HG03469 (cell line): ENCODE data around the gene CAST.

Experiments
- ATAC-seq: cut with Tn5 transposase; IDR thresholded peaks from one replicate; pipeline ENCODE4 v1.9.1; 2021; ENCODE audit warnings: mild to moderate bottlenecking, moderate library complexity, moderate number of reproducible peaks; ENCODE audit not compliant: unreplicated experiment

Gene CAST

DNA sequence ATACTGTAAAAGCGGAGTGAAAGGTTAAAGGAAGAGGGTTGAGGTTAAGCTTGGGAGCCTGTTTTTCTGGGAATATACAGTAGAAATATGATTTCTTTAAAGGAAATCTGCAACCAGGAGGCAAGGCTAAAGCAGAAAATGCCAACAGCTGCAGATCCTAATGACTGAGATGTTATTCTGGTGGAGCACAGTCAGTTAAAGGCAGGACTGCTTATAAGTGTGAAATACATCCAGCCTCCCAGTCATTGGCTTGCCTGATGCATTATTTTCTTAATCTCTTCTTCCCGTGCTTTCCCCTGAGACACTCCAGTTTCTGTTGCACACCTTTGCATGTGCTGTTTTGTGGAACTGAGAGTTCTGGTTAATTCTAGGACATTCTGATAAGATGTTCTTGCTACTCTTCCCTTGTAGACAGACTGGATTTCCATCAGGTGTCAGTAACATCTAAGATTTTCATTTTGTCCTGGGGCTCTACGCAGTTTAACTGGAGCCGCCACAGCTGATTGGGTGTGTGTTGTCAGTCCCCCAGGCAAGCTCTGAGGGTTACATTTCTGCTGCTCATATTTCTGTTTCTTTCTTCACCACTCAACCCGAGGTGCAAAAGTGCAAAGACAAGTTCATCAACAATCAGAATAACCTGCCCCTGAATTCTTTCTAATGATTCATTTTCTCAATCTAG, 44.4 kb downstream of the CAST start:
- ATAC-seq, result no peak

- ATAC-seq, result no peak
Measured at GRCh38 chr5:96708600-96708999, 46.4 kb downstream of the CAST start.

- ATAC-seq, result no peak
Measured at GRCh38 chr5:96709152-96709821, 47.1 kb downstream of the CAST start.

- no peak for ATAC-seq
Measured at GRCh38 chr5:96712100-96712746, 50.0 kb downstream of the CAST start.

- no peak for ATAC-seq
Measured at GRCh38 chr5:96714450-96714849, 52.3 kb downstream of the CAST start.

- ATAC-seq, result peak; percentile 60
Measured at GRCh38 chr5:96714951-96715451, 52.8 kb downstream of the CAST start.

DNA sequence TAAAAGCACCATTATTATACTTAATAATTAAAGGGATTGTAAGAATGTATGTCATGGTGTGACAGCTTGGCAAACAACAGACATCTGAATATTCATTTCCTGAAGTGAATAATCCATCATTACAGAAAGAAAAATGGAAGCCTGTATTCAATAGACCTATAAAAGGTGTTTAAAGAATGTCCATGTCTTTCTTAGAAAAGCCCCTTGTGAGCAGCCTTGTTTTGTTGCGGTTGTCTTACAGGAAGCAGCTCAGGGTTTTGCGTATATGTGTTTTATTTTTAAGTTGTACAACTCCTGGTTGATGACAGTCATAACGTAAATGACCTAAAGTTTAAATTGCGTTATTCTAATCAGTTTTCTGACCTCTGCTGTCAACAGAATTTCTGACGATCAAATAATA, 53.8 kb downstream of the CAST start:
- ATAC-seq, result no peak

GRCh38 chr5:96716716-96717115, 54.5 kb downstream of the CAST start:
- ATAC-seq, result no peak

DNA sequence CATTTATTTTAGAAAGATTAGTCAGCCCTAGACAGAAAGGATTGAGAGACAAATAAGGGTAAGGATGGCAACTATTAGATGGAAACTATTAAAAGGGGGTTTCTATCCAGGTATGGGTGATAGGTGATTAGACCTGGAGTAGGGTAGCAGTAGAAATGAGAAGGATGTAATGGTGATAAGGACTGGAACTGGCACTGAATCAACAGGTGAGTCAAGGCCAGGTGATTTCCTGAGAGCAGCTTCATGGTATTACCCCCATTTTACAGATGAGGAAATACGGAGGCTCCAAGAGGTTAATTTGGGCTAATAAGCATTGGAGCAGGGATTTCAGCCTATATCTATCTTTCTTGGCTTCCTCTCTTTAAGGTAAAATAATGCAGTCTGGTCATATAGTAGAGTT, 55.7 kb downstream of the CAST start:
- no peak for ATAC-seq

DNA sequence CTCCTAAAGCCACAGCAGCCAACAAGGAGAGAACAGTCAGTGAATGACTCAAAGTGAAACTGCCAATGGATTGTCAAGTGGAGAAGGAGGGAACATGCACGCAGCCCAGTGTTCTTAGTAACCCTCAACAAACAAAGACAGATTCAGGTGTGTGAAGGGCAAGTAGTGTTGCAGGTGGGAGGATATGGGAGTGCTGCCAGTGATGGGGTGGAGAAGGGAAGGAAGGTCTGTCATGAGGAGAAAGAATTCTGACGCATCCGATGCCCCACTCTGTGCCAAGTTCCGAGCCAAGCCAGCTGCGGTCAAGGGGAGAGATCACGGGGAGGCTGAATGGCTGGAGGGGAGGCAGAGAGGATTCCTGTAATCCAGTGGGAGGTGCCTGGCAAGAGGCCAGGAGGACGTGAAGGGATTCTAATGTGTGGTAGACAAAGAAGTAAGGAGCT, 56.5 kb downstream of the CAST start:
- ATAC-seq, result no peak

DNA sequence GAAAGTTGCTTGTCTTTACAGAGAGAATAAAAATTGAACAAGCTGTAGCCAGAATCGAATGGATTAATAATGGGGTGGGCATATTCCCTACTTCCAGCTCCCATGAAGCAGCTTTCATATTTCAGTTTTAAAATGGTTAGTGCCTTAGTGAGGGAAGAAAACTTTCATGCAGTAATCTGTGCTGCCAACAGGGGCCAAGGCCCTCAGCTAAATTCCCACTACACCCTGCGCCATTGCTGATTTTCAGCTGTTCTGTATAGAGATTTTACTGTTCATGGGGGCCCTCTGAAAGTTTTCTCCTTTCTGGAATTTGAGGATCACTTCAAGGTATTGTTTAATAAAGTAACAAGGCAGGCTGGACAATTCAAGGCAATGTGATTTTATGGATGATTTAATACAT, 58.2 kb downstream of the CAST start:
- ATAC-seq, result no peak

- ATAC-seq, result no peak
Measured at GRCh38 chr5:96721351-96721977, 59.3 kb downstream of the CAST start.

DNA sequence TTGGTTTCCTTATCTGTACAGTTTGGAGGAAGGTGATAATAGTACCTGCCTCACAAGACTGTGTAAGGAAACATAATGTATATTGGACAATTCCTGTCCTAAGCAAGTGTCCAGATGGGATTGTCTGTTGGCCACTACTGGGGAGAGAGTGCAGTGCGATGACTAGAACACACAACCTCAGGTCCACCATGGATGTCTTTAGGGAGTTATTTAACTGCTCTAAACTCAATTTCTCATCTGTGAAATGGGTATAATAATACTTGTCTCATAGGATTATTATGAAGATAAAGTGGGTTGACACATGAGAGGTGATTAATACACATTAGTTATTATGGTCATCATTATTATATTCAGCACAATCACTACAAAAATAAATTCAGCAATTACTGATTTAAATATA, 63.1 kb downstream of the CAST start:
- ATAC-seq, result no peak

DNA sequence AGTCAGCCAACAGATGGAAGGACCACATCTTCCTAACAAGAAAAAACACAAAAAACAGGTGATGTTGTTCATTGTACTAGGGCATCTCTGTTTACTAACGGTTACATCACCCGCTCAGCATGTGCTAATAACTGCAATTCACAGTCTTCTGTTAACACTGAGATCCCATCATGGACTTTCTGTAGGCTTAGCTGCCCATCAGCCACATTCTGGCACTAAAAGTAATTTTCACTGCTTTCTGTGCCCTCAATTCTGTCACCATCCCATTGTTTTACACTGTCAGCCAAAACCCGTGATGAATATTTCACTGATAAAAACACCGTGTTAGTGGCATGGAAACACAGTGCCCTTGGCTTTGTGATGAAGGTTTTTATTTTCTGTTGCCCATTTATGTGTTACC, 64.6 kb downstream of the CAST start:
- no peak for ATAC-seq

- ATAC-seq, result no peak
Measured at GRCh38 chr5:96729156-96729555, 67.0 kb downstream of the CAST start.

DNA sequence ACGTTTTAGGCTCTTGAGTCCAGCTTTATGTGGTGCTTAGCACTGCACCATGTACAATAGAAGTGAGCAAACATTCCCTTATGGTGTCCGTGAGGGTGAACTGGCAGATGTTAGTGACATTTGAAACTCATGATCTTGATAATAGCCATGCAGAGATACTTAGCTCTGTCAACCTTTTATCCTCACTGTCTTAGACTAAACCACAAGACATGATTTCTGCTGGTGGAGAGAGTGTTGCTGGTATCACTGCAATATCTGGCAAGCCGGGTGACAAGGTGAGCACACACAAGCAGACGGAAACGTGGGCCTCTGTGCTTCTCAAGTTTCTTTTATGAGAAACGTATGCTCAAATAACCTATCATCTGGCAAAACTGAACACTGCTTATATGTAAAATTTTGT, 68.4 kb downstream of the CAST start:
- no peak for ATAC-seq

DNA sequence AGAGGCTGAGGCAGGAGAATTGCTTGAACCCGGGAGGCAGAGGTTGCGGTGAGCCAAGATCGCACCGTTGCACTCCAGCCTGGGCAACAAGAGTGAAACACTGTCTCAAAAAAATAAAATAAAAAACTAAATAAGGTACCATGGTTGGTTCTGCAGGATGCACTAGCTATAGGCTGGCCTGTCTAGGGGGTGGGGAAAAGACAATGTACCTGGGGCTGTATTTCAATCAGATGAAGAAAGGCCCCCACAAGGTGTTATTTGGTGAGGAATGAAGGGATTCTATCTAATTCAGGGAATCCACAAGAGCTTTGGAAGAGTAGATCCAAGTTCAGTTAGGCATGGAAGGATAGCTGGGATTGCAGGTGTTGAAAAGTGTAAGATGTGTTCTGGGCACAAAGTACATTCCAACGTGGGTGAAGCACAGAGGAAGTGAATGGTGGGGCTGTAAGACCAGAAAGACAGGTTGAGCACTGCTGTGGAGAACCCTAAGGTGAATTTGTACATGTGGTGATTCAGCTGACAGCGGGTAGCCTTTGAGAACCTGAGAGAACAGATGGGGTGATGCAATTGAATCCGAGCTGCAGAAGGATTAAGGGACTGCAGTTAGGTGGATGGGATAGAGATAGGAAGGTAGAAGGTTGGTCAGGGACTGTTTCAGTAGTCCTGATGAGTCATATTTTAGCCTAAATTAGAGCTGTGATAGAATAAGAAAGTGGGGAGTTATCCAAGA, 71.8 kb downstream of the CAST start:
- ATAC-seq, result no peak

DNA sequence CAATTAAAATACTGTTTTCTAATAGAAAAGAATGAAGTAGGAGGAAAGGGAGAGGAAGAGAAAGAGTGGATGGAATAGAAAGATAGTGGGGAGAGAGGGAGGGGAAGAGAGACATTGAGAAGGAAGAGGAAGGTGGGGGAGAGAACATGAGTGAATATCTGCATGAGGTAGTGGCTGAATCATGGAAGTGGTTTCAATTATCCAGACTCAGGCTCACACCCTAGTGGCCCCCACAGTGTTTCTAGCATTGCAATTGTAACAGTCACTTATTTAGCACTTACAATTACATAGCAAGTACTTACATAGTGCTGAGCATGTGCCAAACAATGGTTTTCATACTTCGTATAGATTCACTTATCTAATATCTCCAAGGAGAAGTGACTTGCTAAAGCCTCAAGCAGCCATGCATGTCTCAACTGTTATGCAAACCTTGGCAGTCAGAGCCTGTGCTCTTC, 72.7 kb downstream of the CAST start:
- ATAC-seq, result no peak

GRCh38 chr5:96736937-96737336, 74.8 kb downstream of the CAST start:
- no peak for ATAC-seq

GRCh38 chr5:96741106-96741505, 78.9 kb downstream of the CAST start:
- no peak for ATAC-seq

GRCh38 chr5:96741891-96742309, 79.7 kb downstream of the CAST start:
- no peak for ATAC-seq
